Measurements from ENCODE around the gene TSPAN32.

TSPAN32 gene

GRCh38 chr11:2306877-2307500 lies 5.2 kb downstream of the TSPAN32 start:
- no peak for TF ChIP-seq POLR2A (IDR thresholded peaks at IDR 0.05; ENCODE audit: low read depth, low read length)
- TF ChIP-seq TAF1 (IDR thresholded peaks at IDR 0.05; ENCODE audit: low read depth, low read length): no peak
- no peak for TF ChIP-seq PAX5 (IDR thresholded peaks at IDR 0.05; ENCODE audit: insufficient read depth, low read length, severe bottlenecking)
- no peak for TF ChIP-seq POU2F2 (IDR thresholded peaks at IDR 0.05; ENCODE audit: low read depth, low read length)
- TF ChIP-seq POLR2AphosphoS5 (IDR thresholded peaks at IDR 0.05; ENCODE audit: low read depth, low read length): no peak
- TF ChIP-seq SPI1 (IDR thresholded peaks at IDR 0.05; ENCODE audit: low read depth, low read length): no peak
- DNase-seq (ENCODE audit: insufficient read length, low spot score): no peak
- FAIRE-seq: no peak

GRCh38 chr11:2307501-2308331 lies 5.9 kb downstream of the TSPAN32 start:
- TF ChIP-seq PAX5 (IDR thresholded peaks at IDR 0.05; ENCODE audit: insufficient read depth, low read length, severe bottlenecking): no peak
- no peak for TF ChIP-seq POLR2AphosphoS5 (IDR thresholded peaks at IDR 0.05; ENCODE audit: low read depth, low read length)
- TF ChIP-seq POU2F2 (IDR thresholded peaks at IDR 0.05; ENCODE audit: low read depth, low read length): no peak
- no peak for TF ChIP-seq POLR2A (IDR thresholded peaks at IDR 0.05; ENCODE audit: low read depth, low read length)
- no peak for TF ChIP-seq SPI1 (IDR thresholded peaks at IDR 0.05; ENCODE audit: low read depth, low read length)
- TF ChIP-seq TAF1 (IDR thresholded peaks at IDR 0.05; ENCODE audit: low read depth, low read length): no peak
- no peak for FAIRE-seq
- DNase-seq (ENCODE audit: insufficient read length, low spot score): no peak

GRCh38 chr11:2308713-2309112 lies 6.9 kb downstream of the TSPAN32 start:
- no peak for FAIRE-seq
- TF ChIP-seq POU2F2 (IDR thresholded peaks at IDR 0.05; ENCODE audit: low read depth, low read length): no peak
- no peak for TF ChIP-seq PAX5 (IDR thresholded peaks at IDR 0.05; ENCODE audit: insufficient read depth, low read length, severe bottlenecking)
- TF ChIP-seq POLR2A (IDR thresholded peaks at IDR 0.05; ENCODE audit: low read depth, low read length): no peak
- DNase-seq (ENCODE audit: insufficient read length, low spot score): no peak

GRCh38 chr11:2309251-2310072 lies 7.6 kb downstream of the TSPAN32 start:
- TF ChIP-seq PAX5 (IDR thresholded peaks at IDR 0.05; ENCODE audit: insufficient read depth, low read length, severe bottlenecking): no peak
- no peak for TF ChIP-seq SPI1 (IDR thresholded peaks at IDR 0.05; ENCODE audit: low read depth, low read length)
- TF ChIP-seq POLR2A (IDR thresholded peaks at IDR 0.05; ENCODE audit: low read depth, low read length): no peak
- no peak for TF ChIP-seq POLR2AphosphoS5 (IDR thresholded peaks at IDR 0.05; ENCODE audit: low read depth, low read length)
- TF ChIP-seq POU2F2 (IDR thresholded peaks at IDR 0.05; ENCODE audit: low read depth, low read length): no peak
- no peak for TF ChIP-seq TAF1 (IDR thresholded peaks at IDR 0.05; ENCODE audit: low read depth, low read length)
- FAIRE-seq: no peak
- no peak for DNase-seq (ENCODE audit: insufficient read length, low spot score)

- TF ChIP-seq POU2F2 (IDR thresholded peaks at IDR 0.05; ENCODE audit: low read depth, low read length): no peak
- TF ChIP-seq TAF1 (IDR thresholded peaks at IDR 0.05; ENCODE audit: low read depth, low read length): no peak
- TF ChIP-seq POLR2A (IDR thresholded peaks at IDR 0.05; ENCODE audit: low read depth, low read length): no peak
- no peak for TF ChIP-seq SPI1 (IDR thresholded peaks at IDR 0.05; ENCODE audit: low read depth, low read length)
- TF ChIP-seq POLR2AphosphoS5 (IDR thresholded peaks at IDR 0.05; ENCODE audit: low read depth, low read length): no peak
- TF ChIP-seq PAX5 (IDR thresholded peaks at IDR 0.05; ENCODE audit: insufficient read depth, low read length, severe bottlenecking): no peak
- DNase-seq (ENCODE audit: insufficient read length, low spot score) (no peak), FAIRE-seq (no peak)
These were observed 8.4 kb downstream of the TSPAN32 start for GRCh38 chr11:2310073-2310785.

GRCh38 chr11:2310786-2311352 lies 9.1 kb downstream of the TSPAN32 start:
- DNase-seq (ENCODE audit: insufficient read length, low spot score) (no peak), FAIRE-seq (no peak)
- TF ChIP-seq TAF1 (IDR thresholded peaks at IDR 0.05; ENCODE audit: low read depth, low read length) (no peak), PAX5 (IDR thresholded peaks at IDR 0.05; ENCODE audit: insufficient read depth, low read length, severe bottlenecking) (no peak), SPI1 (IDR thresholded peaks at IDR 0.05; ENCODE audit: low read depth, low read length) (no peak), POLR2AphosphoS5 (IDR thresholded peaks at IDR 0.05; ENCODE audit: low read depth, low read length) (no peak), POLR2A (IDR thresholded peaks at IDR 0.05; ENCODE audit: low read depth, low read length) (no peak), POU2F2 (IDR thresholded peaks at IDR 0.05; ENCODE audit: low read depth, low read length) (no peak)

GRCh38 chr11:2311353-2312133 lies 9.7 kb downstream of the TSPAN32 start:
- FAIRE-seq: no peak
- TF ChIP-seq TAF1 (IDR thresholded peaks at IDR 0.05; ENCODE audit: low read depth, low read length) (no peak), POU2F2 (IDR thresholded peaks at IDR 0.05; ENCODE audit: low read depth, low read length) (no peak), SPI1 (IDR thresholded peaks at IDR 0.05; ENCODE audit: low read depth, low read length) (no peak), PAX5 (IDR thresholded peaks at IDR 0.05; ENCODE audit: insufficient read depth, low read length, severe bottlenecking) (no peak), POLR2AphosphoS5 (IDR thresholded peaks at IDR 0.05; ENCODE audit: low read depth, low read length) (no peak), POLR2A (IDR thresholded peaks at IDR 0.05; ENCODE audit: low read depth, low read length) (no peak)
- no peak for DNase-seq (ENCODE audit: insufficient read length, low spot score)
